ENCODE data around the gene PRKCA.

Gene PRKCA

GRCh38 chr17:66859353-66859752 lies 556.9 kb downstream of the PRKCA start:
- DNase-seq, result no peak

- DNase-seq, result no peak
Observed at GRCh38 chr17:66860204-66860603, 557.8 kb downstream of the PRKCA start.
